Activated T-cell treated with anti-CD3 and anti-CD28 coated beads for 24 hours (primary cell): ENCODE data around the gene CWF19L2.
A peak's percentile ranks its signal among the peaks of the same experiment; 100 is the strongest.
"Not testable (repeated sequence)": the region's sequence is repeated elsewhere in the genome, so short reads cannot be mapped to it uniquely, and the experiment has no call there.

Source experiments
- DNase-seq: peaks from one replicate; pipeline ENCODE4 v3.0.0-alpha.2; 2020; ENCODE audit warnings: low read depth

The CWF19L2 gene

DNA sequence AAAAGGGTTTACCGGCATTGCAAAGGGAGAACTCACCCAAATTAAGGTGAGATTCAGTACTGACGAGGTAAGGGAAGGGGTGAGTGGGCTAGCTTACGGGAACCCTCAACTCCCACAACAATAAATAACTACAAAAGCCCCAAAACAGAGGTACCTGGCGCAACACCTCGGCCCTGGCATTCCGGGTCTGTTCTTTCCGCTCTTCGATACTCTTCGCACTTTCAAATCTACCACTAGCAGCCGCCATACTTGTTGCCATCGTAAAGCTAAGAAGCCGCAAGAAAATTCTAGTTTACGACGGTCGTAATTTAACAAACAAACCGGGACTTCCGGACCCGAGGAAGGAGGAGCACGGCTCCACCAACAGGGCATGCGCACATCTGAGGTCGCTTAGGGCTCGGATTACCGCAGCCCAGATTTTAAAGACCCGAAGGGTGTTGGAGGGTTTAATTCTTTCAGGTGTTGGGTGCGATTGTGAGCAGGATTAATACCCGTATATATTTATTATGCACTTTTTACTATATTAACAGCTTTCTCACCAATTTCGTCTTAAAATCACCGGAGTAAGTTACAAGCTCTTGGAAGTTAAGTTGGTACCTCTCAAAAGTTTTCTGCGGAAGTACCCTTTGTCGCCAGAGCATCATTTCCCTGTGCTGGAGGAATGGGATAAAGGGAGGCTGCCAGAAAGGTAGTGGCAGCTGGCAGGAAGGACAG, at the start of gene CWF19L2:
Gene CWF19L2 (minus strand): TSS at position 268 of the 714 bp plus-strand sequence. CDS start 9 bp downstream, at position 259.
- peak; percentile 84 for DNase-seq

DNA sequence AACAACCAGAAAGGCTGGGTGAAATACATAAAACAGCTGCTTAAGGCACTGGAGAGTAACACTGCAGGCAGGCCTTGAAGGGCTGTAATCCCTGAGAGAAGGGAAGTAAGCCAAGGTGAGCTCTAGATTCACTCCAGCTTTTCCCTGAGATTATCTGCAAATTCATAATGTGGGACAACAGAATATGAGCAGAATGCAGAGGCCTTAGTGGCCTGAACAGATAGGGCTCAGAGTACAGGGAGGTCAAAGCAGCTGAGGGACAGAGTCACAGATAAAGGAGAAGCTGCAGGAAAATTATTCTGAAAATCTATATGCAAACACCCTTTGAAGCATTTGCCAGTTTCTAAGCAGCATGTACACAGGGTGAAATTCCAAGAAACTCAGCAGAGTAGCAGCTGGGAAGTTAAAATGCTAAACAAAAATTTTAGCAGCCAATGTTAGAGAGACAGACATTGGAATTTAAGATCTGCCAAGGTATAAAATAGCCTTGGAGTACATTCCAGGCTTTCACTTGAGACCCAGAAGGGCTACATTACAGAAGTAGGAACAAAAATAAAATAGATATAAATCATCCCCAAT, 48.1 kb upstream of the CWF19L2 start:
- DNase-seq, result no peak

DNA sequence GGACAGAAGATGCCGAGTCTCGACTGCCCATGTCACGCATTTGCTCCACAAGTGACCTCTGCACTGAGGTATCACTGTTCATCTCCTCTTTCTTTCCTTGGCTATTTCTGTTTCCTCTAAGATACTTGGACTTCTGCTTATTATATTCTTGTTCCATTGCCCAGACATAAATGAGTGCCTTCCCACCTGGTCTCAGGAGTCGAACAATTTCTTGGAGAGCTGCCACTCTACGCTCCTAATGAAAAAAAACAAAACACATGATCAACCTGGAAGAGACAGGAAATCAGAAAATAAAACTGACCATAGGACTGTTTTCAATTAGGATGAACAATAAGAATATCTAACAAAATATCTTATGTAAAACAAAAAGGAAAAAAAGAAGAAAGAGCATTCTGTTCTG, 47.4 kb upstream of the CWF19L2 start:
- DNase-seq, result no peak

DNA sequence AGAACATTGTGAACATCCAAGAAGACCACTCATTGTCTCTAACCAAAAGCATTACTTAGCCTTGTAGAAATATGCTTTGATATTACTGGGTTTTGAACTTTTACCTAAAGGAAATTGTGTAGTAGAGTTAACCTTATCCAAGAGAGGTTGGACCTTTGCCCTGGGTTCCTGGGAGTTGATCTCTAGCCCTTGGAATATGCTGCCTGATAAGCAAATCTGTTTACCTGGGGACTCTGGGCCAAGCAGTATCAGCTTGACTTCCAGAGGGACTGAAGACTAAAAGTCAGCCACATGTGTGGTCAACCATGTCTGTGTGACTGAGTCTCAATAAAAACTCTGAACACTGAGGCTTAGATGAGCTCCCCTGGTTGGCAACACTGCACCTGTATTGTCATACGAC, 44.1 kb upstream of the CWF19L2 start:
- no peak for DNase-seq

DNA sequence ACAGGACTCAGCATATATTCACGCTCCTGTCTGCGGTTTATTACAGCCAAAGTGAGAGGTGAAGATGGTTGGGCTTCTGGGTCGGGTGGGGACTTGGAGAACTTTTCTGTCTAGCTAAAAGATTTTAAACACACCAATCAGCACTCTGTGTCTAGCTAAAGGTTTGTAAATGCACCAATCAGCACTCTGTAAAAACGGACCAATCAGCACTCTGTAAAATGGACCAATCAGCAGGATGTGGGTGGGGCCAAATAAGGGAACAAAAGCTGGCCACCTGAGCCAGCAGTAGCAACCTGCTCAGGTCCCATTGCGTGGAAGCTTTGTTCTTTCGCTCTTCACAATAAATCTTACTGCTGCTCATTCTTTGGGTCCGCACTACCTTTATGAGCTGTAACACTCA, 39.7 kb upstream of the CWF19L2 start:
- not testable (repeated sequence) for DNase-seq

DNA sequence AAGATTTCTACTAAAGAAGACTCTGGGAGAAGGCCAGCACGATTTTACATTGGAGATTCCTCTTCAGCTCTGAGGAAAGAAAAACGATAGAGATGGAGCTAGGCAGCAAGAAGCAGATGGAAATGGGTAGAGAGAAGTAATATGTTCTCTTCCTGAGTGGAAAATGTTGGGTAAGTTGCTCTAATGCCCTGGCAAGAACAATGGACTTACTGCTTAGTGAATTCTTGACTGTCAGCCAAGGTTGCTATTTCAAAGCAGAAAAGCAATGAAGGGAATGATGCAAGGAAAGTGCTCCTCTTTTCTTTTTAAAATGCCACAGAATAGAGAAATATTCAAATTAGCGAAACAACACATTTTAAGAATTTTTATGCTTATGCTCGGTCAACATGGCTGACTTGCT, 38.4 kb upstream of the CWF19L2 start:
- DNase-seq, result no peak

DNA sequence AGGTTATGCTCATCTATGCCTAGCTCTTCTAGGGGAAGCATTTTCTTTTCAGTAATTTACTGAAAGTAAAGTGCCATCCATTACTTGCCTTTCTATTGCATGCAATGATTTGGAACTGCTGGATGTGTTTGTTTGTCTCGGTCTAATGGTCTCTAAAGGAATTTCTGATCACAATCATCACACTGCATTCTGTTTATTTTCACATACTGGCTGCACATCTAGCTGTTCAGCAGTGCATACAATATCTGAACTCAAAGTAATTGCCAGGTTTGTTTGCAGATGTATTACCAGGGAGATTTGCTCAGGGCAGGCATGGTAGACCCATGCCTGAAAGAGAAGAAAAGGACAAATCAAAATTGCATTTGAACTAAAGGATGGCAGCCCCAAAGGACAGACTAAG, 36.4 kb upstream of the CWF19L2 start:
- DNase-seq, result no peak

DNA sequence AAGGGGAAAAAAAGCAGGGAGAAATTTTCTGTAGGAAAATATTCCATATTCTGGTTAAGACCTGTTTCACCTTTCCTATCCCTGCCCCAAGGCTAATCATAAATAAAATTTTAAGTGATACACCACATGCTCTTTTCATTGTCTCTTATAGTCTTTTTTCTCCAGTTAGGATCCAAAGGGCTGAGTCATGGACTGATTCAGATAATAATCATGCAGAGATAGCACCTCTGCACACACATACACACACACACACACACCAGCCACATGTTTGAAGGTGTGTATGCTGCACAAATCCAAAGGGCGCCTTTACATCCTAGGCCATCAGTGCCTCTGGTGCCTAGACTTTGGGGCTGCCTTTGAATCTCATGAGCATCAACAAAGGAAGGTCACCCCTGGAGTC, 35.5 kb upstream of the CWF19L2 start:
- no peak for DNase-seq

DNA sequence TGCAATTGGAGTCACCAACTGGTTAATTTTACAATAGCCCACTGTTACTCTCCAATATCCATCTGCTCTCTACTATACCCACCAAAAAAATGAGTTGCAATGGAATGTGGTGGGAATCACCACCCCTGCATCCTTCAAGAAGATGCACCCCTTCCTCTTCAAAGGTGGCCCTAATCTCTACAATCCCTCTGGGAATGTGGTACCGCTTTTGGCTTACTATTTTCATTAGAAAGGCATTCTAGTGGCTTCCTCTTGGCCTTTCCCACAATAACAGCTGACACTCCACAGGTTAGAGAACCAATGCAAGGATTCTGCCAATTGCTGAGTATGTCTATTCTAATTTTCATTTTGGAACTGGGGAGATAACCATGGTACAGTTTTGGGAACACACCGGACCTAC, 33.2 kb upstream of the CWF19L2 start:
- no peak for DNase-seq

DNA sequence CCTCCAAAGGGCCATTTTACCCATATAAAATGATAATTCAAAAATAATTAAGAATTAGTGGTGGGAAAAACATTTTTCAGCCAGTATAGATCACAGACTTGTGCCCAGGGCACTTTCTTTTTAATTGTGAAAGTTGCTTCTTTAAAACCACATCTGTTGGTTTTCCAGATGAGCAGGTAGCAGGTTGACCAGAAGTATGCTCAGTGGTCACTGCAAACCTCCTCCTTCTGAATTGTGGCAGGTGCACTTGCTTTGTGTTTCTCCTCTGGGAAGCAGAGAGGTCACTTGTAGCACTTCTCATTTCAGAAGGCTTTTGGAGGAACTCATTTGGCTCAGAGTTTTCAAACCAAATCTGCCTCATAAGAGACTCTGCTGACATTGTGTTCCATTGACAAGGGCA, 24.6 kb upstream of the CWF19L2 start:
- no peak for DNase-seq

DNA sequence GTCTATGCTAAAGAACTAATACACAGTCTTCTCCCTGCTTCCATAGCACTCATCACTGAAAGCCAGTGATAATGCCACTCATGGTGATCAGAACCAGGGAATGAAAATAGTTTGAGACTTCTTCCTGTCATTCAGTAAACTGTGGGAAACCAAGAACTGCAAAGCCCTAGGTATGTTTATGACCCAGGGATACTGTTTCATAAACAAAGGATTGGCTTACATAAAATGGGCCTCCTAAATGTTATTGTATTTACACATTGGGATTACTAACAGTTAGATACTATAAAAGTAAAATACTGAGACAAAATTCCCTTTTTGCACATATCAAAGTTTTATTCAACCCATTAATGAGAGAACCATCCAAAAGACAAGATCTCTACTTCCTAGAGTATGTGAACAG, 21.3 kb upstream of the CWF19L2 start:
- no peak for DNase-seq

DNA sequence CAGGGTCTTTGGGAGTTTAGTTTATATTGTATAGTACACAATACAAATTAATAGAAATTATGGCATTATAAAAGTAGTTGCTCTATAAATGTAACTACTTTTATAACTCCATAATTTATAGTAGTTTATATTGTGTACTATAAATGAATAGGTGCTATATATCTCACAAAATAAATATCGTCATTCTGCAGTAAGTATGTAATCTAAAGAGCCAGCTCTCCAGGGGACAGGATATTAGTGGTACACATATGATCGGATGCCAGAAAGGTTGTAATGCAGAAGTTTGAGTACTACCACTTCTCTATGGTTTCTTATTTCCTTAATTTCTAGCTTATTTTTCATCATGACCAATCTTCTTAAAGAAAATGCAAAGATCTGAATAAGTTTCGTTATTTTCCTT, 20.2 kb upstream of the CWF19L2 start:
- DNase-seq, result no peak

DNA sequence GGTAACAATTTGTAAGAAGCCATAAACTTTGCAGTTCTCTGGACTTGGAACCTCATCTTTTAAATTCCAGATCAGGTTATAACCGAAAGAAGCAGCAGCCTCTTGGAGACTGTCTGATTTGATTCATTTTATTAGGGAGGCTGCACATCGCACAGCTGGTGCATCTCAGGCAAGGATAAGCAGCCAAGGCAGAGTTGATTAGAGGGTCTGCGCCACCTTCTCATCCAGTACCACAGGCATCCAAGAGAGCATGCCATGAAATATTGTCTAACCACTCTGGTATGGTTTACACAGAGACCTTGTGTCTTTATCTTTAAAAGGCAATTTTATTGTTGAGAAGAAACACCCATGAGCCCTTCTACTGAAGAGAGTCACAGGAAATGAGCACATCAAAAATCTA, 16.2 kb upstream of the CWF19L2 start:
- DNase-seq, result no peak

DNA sequence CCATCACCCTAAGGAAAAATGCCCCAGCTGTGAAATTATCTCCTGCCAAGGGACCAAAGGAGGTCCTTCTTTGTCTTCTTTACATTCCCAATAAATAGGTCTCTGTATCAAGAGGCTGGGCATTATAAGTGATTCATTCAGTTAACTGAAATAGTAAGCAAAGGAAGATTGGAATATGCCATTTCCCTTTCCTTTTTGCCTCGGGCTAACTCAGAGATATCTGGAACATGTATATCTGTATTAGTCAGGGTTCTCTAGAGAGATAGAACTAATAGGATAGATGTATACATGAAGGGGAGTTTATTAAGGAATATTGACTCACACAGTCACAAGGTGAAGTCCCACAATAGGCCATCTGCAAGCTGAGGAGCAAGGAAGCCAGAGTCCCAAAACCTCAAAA, 15.3 kb upstream of the CWF19L2 start:
- DNase-seq, result no peak

DNA sequence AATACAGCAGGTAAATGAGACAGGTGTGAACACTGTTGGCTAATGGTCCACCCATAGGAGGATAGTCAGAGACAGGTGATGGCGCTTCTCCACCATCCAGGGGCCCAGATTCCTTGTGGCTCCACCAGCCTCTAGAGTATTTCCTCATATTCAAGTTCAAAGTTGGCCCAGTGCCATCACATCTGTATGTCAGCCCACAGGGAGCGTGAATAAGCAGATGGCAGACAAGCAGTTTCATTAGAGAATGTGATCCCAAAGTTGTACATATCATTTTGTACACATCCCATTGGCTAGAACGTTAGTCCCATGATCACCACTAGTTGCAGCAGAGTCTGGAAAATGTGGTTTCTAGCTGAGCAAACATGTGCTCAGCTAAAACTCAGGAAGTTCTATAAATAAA, 11.0 kb upstream of the CWF19L2 start:
- DNase-seq, result no peak

DNA sequence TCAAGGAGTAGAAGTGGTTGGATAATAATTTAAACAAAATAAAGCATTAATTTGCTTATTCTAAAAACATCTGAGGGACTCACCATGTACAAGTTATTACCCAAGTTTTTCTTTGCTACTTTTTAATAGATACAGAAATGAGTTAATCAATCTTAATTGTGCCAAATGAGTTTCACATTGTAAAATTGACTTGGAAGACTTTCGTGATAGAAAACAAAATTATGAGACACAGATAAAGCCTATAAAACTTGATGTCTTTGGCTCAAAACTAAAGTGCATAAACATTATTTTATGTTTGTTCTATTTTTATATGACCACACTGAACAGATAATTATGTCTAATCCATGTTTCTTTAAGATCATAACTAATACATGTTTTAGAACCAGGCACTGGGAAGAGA, 10.1 kb upstream of the CWF19L2 start:
- no peak for DNase-seq

DNA sequence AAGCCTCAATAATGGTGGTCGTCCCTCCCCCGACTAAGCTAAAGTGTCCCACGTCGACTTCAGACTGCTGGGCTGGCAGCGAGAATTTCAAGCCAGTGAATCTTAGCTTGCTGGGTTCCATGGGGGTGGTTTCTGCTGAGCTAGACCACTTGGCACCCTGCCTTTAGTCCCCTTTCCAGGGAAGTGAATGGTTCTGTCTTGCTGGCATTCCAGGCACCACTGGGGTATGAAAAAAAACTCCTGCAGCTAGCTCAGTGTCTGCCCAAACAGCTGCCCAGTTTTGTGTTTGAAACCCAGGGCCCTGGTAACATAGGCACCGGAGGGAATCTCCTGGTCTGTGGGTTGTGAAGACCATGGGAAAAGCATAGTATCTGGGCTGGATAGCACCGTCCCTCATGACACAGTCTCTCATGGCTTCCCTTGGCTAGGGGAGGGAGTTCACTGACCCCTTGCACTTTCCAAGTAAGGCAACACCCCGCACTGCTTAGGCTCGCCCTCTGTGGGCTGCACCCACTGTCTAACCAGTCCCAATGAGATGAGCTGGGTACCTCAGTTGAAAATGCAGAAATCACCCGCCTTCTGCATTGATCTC, 8.7 kb upstream of the CWF19L2 start:
- DNase-seq, result not testable (repeated sequence)

DNA sequence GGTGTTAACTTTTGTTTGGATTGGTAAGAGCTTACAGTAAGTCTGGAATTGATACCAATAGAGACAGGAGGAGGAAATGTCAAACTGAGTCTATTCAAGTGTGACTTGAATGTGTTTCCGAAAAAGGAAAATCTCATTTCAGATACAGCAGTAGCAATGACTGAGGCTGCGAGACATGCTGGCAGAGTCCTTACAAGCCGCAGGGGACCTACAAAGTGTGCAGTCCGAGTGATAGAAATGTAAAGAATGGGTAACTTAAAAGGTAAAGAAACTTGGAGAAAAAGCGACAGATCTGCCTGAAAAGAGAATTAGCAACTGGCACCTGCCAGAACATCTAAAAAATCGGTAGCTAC, 444 bp downstream of the CWF19L2 start:
- DNase-seq, result no peak

DNA sequence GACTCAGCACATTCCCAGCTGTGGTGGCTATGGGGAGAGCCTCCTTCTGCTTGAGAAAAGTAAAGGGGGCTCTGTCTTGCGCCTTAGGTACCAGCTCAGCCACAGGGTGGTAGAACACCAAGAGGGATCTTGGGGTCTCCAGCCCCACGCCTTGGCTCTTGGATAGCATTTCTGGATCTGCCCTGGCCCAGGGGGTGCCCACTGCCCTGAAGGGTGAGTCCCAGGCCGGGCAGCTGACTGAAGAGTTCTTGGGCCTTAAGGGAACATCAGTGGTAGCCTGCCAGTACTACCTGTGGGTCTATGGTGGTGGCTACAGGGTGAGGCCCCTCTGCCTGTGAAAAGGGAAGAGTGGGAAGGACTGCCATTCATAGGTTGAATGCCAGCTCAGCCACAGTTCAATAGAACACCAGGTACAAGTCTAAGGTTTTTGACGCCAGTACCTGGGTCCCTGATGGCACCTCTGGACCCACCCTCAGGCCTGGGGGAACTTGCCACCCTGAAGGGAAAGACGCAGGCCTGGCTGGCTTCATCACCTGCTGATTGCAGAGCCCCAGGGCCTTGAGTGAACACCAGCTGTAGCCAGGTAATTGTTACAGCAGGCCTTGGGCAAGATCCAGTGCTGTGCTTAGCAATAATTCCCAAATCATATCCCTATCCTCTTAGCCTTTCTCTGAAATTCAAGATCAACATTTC, 3.9 kb downstream of the CWF19L2 start:
- no peak for DNase-seq

DNA sequence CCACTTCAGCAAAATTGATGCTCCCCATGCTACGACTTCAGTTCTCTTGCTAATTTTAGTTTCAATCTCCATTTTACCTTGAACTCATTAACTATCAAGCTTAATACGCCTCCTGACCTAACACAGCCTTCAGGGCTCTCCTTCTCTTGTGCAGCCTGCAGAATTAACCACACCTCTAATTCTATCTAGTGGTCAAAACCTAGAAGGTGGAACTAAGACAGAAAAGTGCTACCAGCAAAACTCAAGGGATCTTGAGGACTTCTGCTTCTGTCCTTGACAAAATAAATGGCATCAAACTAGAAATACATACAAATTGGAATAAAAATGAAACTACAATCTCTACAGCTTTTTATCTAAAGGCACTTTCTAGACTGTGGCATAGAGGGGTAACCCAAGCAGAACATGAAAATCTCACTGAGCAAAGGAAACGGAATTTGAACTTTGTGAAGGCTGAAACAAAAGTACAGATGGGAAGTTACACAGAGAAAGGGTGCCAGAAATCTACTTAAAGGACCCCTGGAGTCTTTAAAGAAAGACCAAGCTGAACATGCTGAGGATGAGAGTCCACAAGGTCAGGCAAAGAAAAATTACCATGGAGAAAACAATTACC, 10.7 kb downstream of the CWF19L2 start:
- no peak for DNase-seq

DNA sequence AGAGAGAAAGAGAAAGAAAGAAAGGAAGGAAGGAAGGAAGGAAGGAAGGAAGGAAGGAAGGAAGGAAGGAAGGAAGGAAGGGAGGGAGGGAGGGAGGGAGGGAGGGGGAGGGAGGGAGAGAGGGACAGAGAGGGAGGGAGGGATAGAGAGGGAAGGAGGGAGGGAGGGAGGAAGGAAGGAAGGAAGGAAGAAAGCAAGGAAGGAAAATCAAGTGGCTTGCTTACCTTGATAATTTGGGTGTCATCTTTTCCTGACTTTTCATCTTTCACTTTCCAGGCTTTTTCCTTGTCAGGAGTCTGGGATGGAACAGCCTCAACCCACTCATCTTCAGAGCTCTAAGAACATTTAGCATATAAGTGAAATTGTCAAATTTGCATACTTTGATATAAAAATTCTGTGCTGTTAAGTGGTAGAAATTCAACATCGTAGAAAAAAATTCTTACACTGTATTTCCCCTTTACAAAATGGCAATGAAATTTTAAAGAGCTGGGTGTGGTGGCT, 14.9 kb downstream of the CWF19L2 start:
- no peak for DNase-seq

DNA sequence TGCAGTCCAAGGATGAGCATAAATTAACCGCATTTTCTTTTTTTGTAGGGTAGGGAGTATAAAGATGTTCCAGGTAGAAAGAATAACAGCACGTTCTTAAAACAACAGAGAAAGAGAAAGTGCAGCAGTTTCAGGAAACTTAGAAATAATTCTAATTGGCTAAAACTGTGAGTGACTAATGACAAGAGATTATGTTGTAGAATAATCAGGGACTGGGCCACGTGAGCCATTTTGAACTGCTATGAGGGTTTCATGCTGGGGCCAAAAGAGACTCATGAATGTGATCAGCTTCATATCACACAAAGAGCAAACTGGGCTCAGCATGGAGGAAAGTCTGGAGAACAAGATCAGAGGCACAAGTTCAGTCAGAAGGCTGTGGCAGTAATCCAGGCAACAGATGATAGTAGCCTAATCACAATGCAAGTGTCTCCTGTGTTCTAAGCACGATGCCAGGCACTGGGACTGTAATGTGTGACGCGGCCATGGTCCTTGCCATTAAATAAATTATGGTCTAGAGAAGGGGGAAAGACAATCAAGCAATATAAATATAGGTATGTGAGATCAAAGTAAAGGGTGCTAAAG, 17.9 kb downstream of the CWF19L2 start:
- DNase-seq, result no peak
